MCF 10A (cell line): ENCODE results near the gene GLRA3. TPM values are rescaled to one million over a fixed set of nuclear protein-coding genes. Genes with fewer than 3 reads are reported as not detected.

Source experiments
- BruUV-seq: library from RNA; stranded (reverse); fragments of 400-500 nt; replicated peaks from 2 replicates; lab custom pipeline; 2021; lab: Mats Ljungman, UMichigan
- CTCF ChIA-PET: fragments of 300-600 bp; sonication (Branson Sonifier 250); formaldehyde crosslinking; extraction: SDS; loops from one replicate; lab custom pipeline; 2021; ENCODE audit warnings: antibody characterized with exemption, inconsistent platforms; lab: Yijun Ruan, JAX
- POLR2A ChIA-PET: fragments of 300-600, 350-650 bp; sonication (Branson Sonifier 250); formaldehyde crosslinking; extraction: SDS; loops from one replicate; lab custom pipeline; 2020; ENCODE audit warnings: antibody characterized with exemption, inconsistent platforms; lab: Yijun Ruan, JAX
- DNase-seq: peaks from one replicate; pipeline ENCODE4 v3.0.0-alpha.2; 2018; ENCODE audit not compliant: unreplicated experiment
- H3K27ac Mint-ChIP-seq: one replicate; pipeline ENCODE4 v1.8.0; 2022; ENCODE audit warnings: mild to moderate bottlenecking, low read depth, mixed read lengths; ENCODE audit not compliant: unreplicated experiment
- H3K27me3 Mint-ChIP-seq: one replicate; pipeline ENCODE4 v1.8.0; 2022; ENCODE audit warnings: mixed read lengths; ENCODE audit not compliant: insufficient read depth, unreplicated experiment
- H3K36me3 Mint-ChIP-seq: one replicate; pipeline ENCODE4 v1.8.0; 2022; ENCODE audit warnings: mild to moderate bottlenecking, moderate library complexity, mixed read lengths; ENCODE audit not compliant: insufficient read depth, unreplicated experiment
- H3K4me1 Mint-ChIP-seq: one replicate; pipeline ENCODE4 v1.8.0; 2022; ENCODE audit warnings: mixed read lengths; ENCODE audit not compliant: insufficient read depth, unreplicated experiment
- H3K4me3 Mint-ChIP-seq: one replicate; pipeline ENCODE4 v1.8.0; 2022; ENCODE audit warnings: mild to moderate bottlenecking, moderate library complexity, mixed read lengths; ENCODE audit not compliant: unreplicated experiment
- H3K9me3 Mint-ChIP-seq: one replicate; pipeline ENCODE4 v1.8.0; 2022; ENCODE audit warnings: mixed read lengths; ENCODE audit not compliant: unreplicated experiment
- intact Hi-C: fragments of 100-400 bp; cut with micrococcal nuclease; formaldehyde crosslinking; loops from 2 replicates; pipeline ENCODE4 v1.14.1; 2022
- total RNA-seq: library from RNA; stranded (reverse); gene quantifications from 2 replicates; pipeline ENCODE4 v1.2.3, GENCODE V29; 2022
- TF ChIP-seq, protein P1 (sequence below): fragments of 200-600 bp; IDR thresholded peaks from one replicate; pipeline ENCODE4 v1.8.0; 2022; ENCODE audit warnings: antibody characterized with exemption, mild to moderate bottlenecking; ENCODE audit not compliant: unreplicated experiment

GLRA3 gene
- total RNA-seq, 1 experiment from 2014 or later = not detected

DNA sequence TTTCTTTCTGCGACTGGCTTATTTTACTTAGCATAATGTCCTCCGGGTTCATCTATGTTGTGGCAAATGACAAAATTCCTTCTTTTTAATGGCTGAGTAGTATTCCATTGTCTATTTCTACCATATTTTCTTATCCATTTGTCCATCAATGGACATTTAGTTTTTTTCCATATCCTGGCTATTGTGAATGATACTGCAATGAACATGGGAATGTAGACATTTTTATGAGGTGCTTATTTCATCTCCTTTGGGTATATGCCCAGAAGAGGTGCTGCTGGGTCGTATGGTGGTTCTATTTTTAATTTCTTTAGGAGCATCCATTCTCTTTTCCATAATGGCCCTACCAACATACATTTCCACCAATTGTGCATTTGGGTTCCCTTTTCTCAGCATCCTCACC, 230.2 kb downstream of the GLRA3 start:
- Mint-ChIP-seq H3K4me3 (no peak overlapping the region), H3K9me3 (no peaks in the 10 kb centered on the region), H3K4me1 (no peaks in the 10 kb centered on the region), H3K27ac (no peak overlapping the region), H3K27me3 (no peaks in the 10 kb centered on the region), H3K36me3 (no peaks in the 10 kb centered on the region)
- POLR2A ChIA-PET = no interaction called here
- CTCF ChIA-PET = no interaction called here
- DNase-seq = no peak
- intact Hi-C loops = no loop called here
- BruUV-seq = no TSS peak
- TF ChIP-seq, protein P1, sequence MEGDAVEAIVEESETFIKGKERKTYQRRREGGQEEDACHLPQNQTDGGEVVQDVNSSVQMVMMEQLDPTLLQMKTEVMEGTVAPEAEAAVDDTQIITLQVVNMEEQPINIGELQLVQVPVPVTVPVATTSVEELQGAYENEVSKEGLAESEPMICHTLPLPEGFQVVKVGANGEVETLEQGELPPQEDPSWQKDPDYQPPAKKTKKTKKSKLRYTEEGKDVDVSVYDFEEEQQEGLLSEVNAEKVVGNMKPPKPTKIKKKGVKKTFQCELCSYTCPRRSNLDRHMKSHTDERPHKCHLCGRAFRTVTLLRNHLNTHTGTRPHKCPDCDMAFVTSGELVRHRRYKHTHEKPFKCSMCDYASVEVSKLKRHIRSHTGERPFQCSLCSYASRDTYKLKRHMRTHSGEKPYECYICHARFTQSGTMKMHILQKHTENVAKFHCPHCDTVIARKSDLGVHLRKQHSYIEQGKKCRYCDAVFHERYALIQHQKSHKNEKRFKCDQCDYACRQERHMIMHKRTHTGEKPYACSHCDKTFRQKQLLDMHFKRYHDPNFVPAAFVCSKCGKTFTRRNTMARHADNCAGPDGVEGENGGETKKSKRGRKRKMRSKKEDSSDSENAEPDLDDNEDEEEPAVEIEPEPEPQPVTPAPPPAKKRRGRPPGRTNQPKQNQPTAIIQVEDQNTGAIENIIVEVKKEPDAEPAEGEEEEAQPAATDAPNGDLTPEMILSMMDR = no peak

- CTCF ChIA-PET = interaction anchor here (0.6 kb wide), 1 partner anchor 186 kb away, joined by 3 read pairs; no protein-coding TSS in a partner anchor
- BruUV-seq = no TSS peak
These were observed 232.5 kb downstream of the GLRA3 start for GRCh38 chr4:174596513-174596912.

GRCh38 chr4:174595141-174595929, 233.7 kb downstream of the GLRA3 start:
- Mint-ChIP-seq H3K27ac (no peak overlapping the region), H3K4me3 (no peak overlapping the region), H3K4me1 (peaks cover 11% of the 10 kb centered on the region), H3K9me3 (no peaks in the 10 kb centered on the region), H3K27me3 (no peaks in the 10 kb centered on the region), H3K36me3 (no peaks in the 10 kb centered on the region)
- no TSS peak for BruUV-seq
- ChIA-PET POLR2A (no interaction called here), CTCF (no interaction called here)
- intact Hi-C loops = no loop called here
- no peak for DNase-seq
- TF ChIP-seq, protein P1 = no peak

More at GRCh38 chr4:174596513-174596912, 232.5 kb downstream of the GLRA3 start:
- POLR2A ChIA-PET = interaction anchor here (1.5 kb wide), 1 partner anchor 8 kb away, joined by 3 read pairs; no protein-coding TSS in a partner anchor
- no peak overlapping the region for H3K4me3 Mint-ChIP-seq
- TF ChIP-seq, protein P1 = no peak
- DNase-seq = no peak
- H3K9me3 Mint-ChIP-seq = no peaks in the 10 kb centered on the region
- no peaks in the 10 kb centered on the region for H3K36me3 Mint-ChIP-seq
- H3K27ac Mint-ChIP-seq = no peak overlapping the region
- intact Hi-C loops = no loop called here
- peaks cover 11% of the 10 kb centered on the region for H3K4me1 Mint-ChIP-seq
- H3K27me3 Mint-ChIP-seq = no peaks in the 10 kb centered on the region

GRCh38 chr4:174593701-174594100, 235.3 kb downstream of the GLRA3 start:
- peaks cover 11% of the 10 kb centered on the region for H3K4me1 Mint-ChIP-seq
- intact Hi-C loops = no loop called here
- no peaks in the 10 kb centered on the region for H3K9me3 Mint-ChIP-seq
- no peak for DNase-seq
- H3K27ac Mint-ChIP-seq = no peak overlapping the region
- ChIA-PET CTCF (interaction anchor here (0.7 kb wide), 1 partner anchor 38 kb away, joined by 3 read pairs; no protein-coding TSS in a partner anchor), POLR2A (interaction anchor here (1.5 kb wide), 1 partner anchor 13 kb away, joined by 3 read pairs; no protein-coding TSS in a partner anchor)
- TF ChIP-seq, protein P1 = no peak
- no peaks in the 10 kb centered on the region for H3K36me3 Mint-ChIP-seq
- no TSS peak for BruUV-seq
- no peak overlapping the region for H3K4me3 Mint-ChIP-seq
- H3K27me3 Mint-ChIP-seq = no peaks in the 10 kb centered on the region
